ENCODE results near the gene SLC25A25.
A peak's percentile ranks its signal among the peaks of the same experiment; 100 is the strongest.
"Not testable (repeated sequence)": the region's sequence is repeated elsewhere in the genome, so short reads cannot be mapped to it uniquely, and the experiment has no call there.

The SLC25A25 gene

GRCh38 chr9:128067645-128068385, at the start of gene SLC25A25:
SLC25A25 (plus strand) TSS chr9:128068232; CDS start chr9:128068320, 88 bp downstream.
- DNase-seq (ENCODE audit: low spot score), result peak; percentile 98

- DNase-seq (ENCODE audit: low spot score), result no peak
Measured at GRCh38 chr9:128020692-128021091, 47.3 kb upstream of the SLC25A25 start.

GRCh38 chr9:128021098-128021497, 46.9 kb upstream of the SLC25A25 start:
- no peak for DNase-seq (ENCODE audit: low spot score)

- no peak for DNase-seq (ENCODE audit: low spot score)
Measured at GRCh38 chr9:128022886-128023285, 45.1 kb upstream of the SLC25A25 start.

- not testable (repeated sequence) for DNase-seq (ENCODE audit: low spot score)
Measured at GRCh38 chr9:128023671-128024070, 44.4 kb upstream of the SLC25A25 start.

- DNase-seq (ENCODE audit: low spot score), result no peak
Measured at GRCh38 chr9:128024761-128025308, 43.2 kb upstream of the SLC25A25 start.

- no peak for DNase-seq (ENCODE audit: low spot score)
Measured at GRCh38 chr9:128025736-128026135, 42.3 kb upstream of the SLC25A25 start.

- no peak for DNase-seq (ENCODE audit: low spot score)
Measured at GRCh38 chr9:128026255-128026772, 41.7 kb upstream of the SLC25A25 start.

GRCh38 chr9:128026773-128027541, 41.1 kb upstream of the SLC25A25 start:
- no peak for DNase-seq (ENCODE audit: low spot score)

- no peak for DNase-seq (ENCODE audit: low spot score)
Measured at GRCh38 chr9:128027705-128028104, 40.3 kb upstream of the SLC25A25 start.

GRCh38 chr9:128033609-128034008, 34.4 kb upstream of the SLC25A25 start:
- no peak for DNase-seq (ENCODE audit: low spot score)

GRCh38 chr9:128034821-128035652, 33.0 kb upstream of the SLC25A25 start:
- DNase-seq (ENCODE audit: low spot score), result peak; percentile 87

GRCh38 chr9:128036522-128036921, 31.5 kb upstream of the SLC25A25 start:
- not testable (repeated sequence) for DNase-seq (ENCODE audit: low spot score)

GRCh38 chr9:128040783-128041182, 27.2 kb upstream of the SLC25A25 start:
- DNase-seq (ENCODE audit: low spot score), result not testable (repeated sequence)

GRCh38 chr9:128042043-128042442, 26.0 kb upstream of the SLC25A25 start:
- DNase-seq (ENCODE audit: low spot score), result no peak

GRCh38 chr9:128043467-128043868, 24.6 kb upstream of the SLC25A25 start:
- no peak for DNase-seq (ENCODE audit: low spot score)

GRCh38 chr9:128045409-128045808, 22.6 kb upstream of the SLC25A25 start:
- not testable (repeated sequence) for DNase-seq (ENCODE audit: low spot score)

GRCh38 chr9:128045831-128046230, 22.2 kb upstream of the SLC25A25 start:
- DNase-seq (ENCODE audit: low spot score), result no peak

GRCh38 chr9:128047231-128047630, 20.8 kb upstream of the SLC25A25 start:
- no peak for DNase-seq (ENCODE audit: low spot score)

- no peak for DNase-seq (ENCODE audit: low spot score)
Measured at GRCh38 chr9:128048663-128049062, 19.4 kb upstream of the SLC25A25 start.

GRCh38 chr9:128049843-128050242, 18.2 kb upstream of the SLC25A25 start:
- no peak for DNase-seq (ENCODE audit: low spot score)

All from hepatic stellate cell (primary cell).